Measurements from ENCODE around the gene RRP8. TPM values are rescaled to one million over a fixed set of nuclear protein-coding genes. Genes with fewer than 3 reads are reported as not detected.

RRP8 gene
- total RNA-seq (2013; cell fraction: nucleolus; rRNA removed), result 40.8 and 45.4 TPM in 2 replicates
- total RNA-seq (2014; rRNA removed) (20.5 and 27.3 TPM in 2 replicates), total RNA-seq (2014; rRNA removed; fragmentation: Illumina TruSeq; extraction: Trizol) (14.2 and 15.4 TPM in 2 replicates), total RNA-seq (2021) (26.3 and 27.3 TPM in 2 replicates), polyA plus RNA-seq (2011; rRNA removed) (21.7 and 22.5 TPM in 2 replicates), polyA plus RNA-seq (2014; fragmentation: Illumina TruSeq; extraction: Trizol) (21.5 and 26.1 TPM in 2 replicates), polyA plus RNA-seq (2014; fragmentation: Nextera tagmentation; extraction: Ambion mirVana) (10 to 100 TPM in 1 of 2 experiments, 1 to 10 TPM in 1; 4.7 to 15.8 TPM), polyA plus RNA-seq (2014; rRNA removed) (20.6 and 21.8 TPM in 2 replicates), polyA plus RNA-seq (2016; fragmentation: Nextera tagmentation; extraction: Ambion mirVana) (10 to 100 TPM; 51.0 to 51.2 TPM), polyA minus RNA-seq (2011; rRNA and poly(A)+ RNA removed) (16.2 and 18.1 TPM in 2 replicates), Bru-seq, nascent RNA (percentile 94 among the genes with signal in this experiment), BruChase-seq, experiment 1, labeled RNA remaining after a 6-hour chase (percentile 91 among the genes with signal in this experiment), BruChase-seq, experiment 2, labeled RNA remaining after a 2-hour chase (percentile 94 among the genes with signal in this experiment)
- polyA plus RNA-seq (2011; ENCODE audit: low read depth), result 5.9 TPM
- 14.1 and 16.8 TPM in 2 replicates for polyA plus RNA-seq (2011; cell fraction: cytosol; rRNA removed)
- 24.1 and 31.9 TPM in 2 replicates for polyA plus RNA-seq (2011; cell fraction: nucleus; rRNA removed)
- 11.1 and 14.3 TPM in 2 replicates for polyA plus RNA-seq (2012)
- polyA minus RNA-seq (2011; cell fraction: cytosol; rRNA and poly(A)+ RNA removed), result 3.7 and 6.0 TPM in 2 replicates
- 24.1 and 35.8 TPM in 2 replicates for polyA minus RNA-seq (2011; cell fraction: nucleus; rRNA and poly(A)+ RNA removed)
- long read RNA-seq, experiment 1, full-length matches to known transcripts, result 29 of 35 reads
- long read RNA-seq, experiment 1, partial matches to known transcripts, result 2 of 35 reads
- long read RNA-seq, experiment 1, other reads (novel, unspliced or antisense), result 4 of 35 reads
- long read RNA-seq, experiment 2, full-length matches to known transcripts, result 95 of 130 reads
- long read RNA-seq, experiment 2, partial matches to known transcripts, result 19 of 130 reads
- long read RNA-seq, experiment 2, other reads (novel, unspliced or antisense), result 16 of 130 reads

- ATAC-seq, result peak; percentile 83
- peaks cover 82% of the 10 kb centered on the region for H3K79me2 ChIP-seq (ENCODE audit: control insufficient read depth, insufficient read depth, low read length)
- peak within 1 kb of the TSS; percentile 91 for H3K9ac ChIP-seq (ENCODE audit: control insufficient read depth, insufficient read depth, low read length)
- H3K4me3 ChIP-seq, result peak within 1 kb of the TSS; percentile 96
- peak within 1 kb of the TSS; percentile 96 for H3K4me2 ChIP-seq (ENCODE audit: control insufficient read depth, insufficient read depth)
- in situ Hi-C loops (cut with MboI) (no loop called here), intact Hi-C loops (cut with micrococcal nuclease; ENCODE audit: unreplicated experiment) (loop anchor here (1.0 to 10.0 kb wide), 3 partner anchors 73 to 219 kb away; partner anchors contain the start of gene MRPL17)
- RAD21 ChIA-PET (ENCODE audit: unreplicated experiment), result interaction anchor here (0.6 to 4.8 kb wide), 14 partner anchors 8 to 323 kb away, joined by 3 to 60 read pairs (median 4); partner anchors contain the start of genes MRPL17, TAF10, TPP1 and ZNF215
- CTCF ChIA-PET, result interaction anchor here (0.6 to 2.3 kb wide), 21 partner anchors 9 to 224 kb away, joined by 3 to 48 read pairs (median 5); partner anchors contain the start of genes MRPL17 and TPP1
- POLR2A ChIA-PET, result interaction anchor here (0.6 to 2.3 kb wide), 10 partner anchors 8 to 1078 kb away, joined by 3 to 29 read pairs (median 6); partner anchors contain the start of genes ARFIP2, MRPL17, TAF10 and TIMM10B
- BruUV-seq (replicated peaks), result no TSS peak
- peak; percentile 35 for FAIRE-seq
- no peaks in the 10 kb centered on the region for H3K9me3 ChIP-seq (replicated peaks; ENCODE audit: control insufficient read depth, insufficient read depth, low read length)
- peaks cover 25% of the 10 kb centered on the region for H3K4me1 ChIP-seq (ENCODE audit: control insufficient read depth, insufficient read depth, low read length)
- DNase-seq (ENCODE audit: low read depth, low spot score), result peak; percentile 59
- H3K27me3 ChIP-seq (replicated peaks in 1 of 2; ENCODE audit: control insufficient read depth in 2 of 2, insufficient read depth in 2 of 2, low read length in 1 of 2), result no peaks in the 10 kb centered on the region
- H3K27ac ChIP-seq (ENCODE audit: control insufficient read depth, insufficient read depth), result peak within 1 kb of the TSS; percentile 85
- peak within 1 kb of the TSS; percentile 85 for H2AFZ ChIP-seq (ENCODE audit: control insufficient read depth, low read depth, low read length)
- peaks cover 14 to 22% of the 10 kb centered on the region in 2 experiments for H3K36me3 ChIP-seq (ENCODE audit: control insufficient read depth in 2 of 2, insufficient read depth in 2 of 2, low read length in 1 of 2)
- no peaks in the 10 kb centered on the region for H4K20me1 ChIP-seq (ENCODE audit: control insufficient read depth, insufficient read depth)
- 1% methylated on average over 51 of the region's 72 CpGs for WGBS (ENCODE audit: insufficient coverage, insufficient replicate concordance, low lambda C conversion rate, missing lambda C conversion rate)
- SMC1A ChIA-PET (ENCODE audit: uncharacterized antibody, unreplicated experiment), result interaction anchor here (0.6 to 6.2 kb wide), 16 partner anchors 9 to 224 kb away, joined by 3 to 57 read pairs (median 5); partner anchors contain the start of genes MRPL17, TAF10 and TPP1
- TF ChIP-seq ELK1 (IDR thresholded peaks at IDR 0.05; ENCODE audit: low read depth, low read length), result peak; percentile 59; the same call in 1 of the 2 replicates
- TF ChIP-seq SREBF2 (IDR thresholded peaks at IDR 0.05; ENCODE audit: low read length), result no peak
- peak; percentile 94 for TF ChIP-seq IKZF1 (conservative IDR thresholded peaks at IDR 0.05)
- no peak for TF ChIP-seq POLR2AphosphoS2 (IDR thresholded peaks at IDR 0.05; ENCODE audit: low read depth, low read length)
- TF ChIP-seq SIN3A (IDR thresholded peaks at IDR 0.05; ENCODE audit: low read depth, low read length), result peak; percentile 90
- TF ChIP-seq PBX3 (IDR thresholded peaks at IDR 0.05; ENCODE audit: insufficient replicate concordance, low read depth, low read length), result peak; percentile 29
- no peak for TF ChIP-seq STAT3 (IDR thresholded peaks at IDR 0.05; ENCODE audit: low read depth, low read length)
- TF ChIP-seq FOXM1 (IDR thresholded peaks at IDR 0.05; ENCODE audit: low read depth, low read length), result no peak
- TF ChIP-seq CBFB (IDR thresholded peaks at IDR 0.05; ENCODE audit: low read depth), result peak; percentile 68
- peak in 1 of 2 experiments; percentile 48; a peak in 1 of 4 replicates for TF ChIP-seq EP300 (IDR thresholded peaks at IDR 0.05; ENCODE audit: borderline replicate concordance in 1 of 2, control insufficient read depth in 1 of 2, low read depth in 2 of 2, low read length in 2 of 2)
- peak; percentile 86 for TF ChIP-seq BCL3 (IDR thresholded peaks at IDR 0.05; ENCODE audit: borderline replicate concordance, insufficient read depth, low read depth, low read length, poor library complexity, severe bottlenecking)
- TF ChIP-seq PAX8 (IDR thresholded peaks at IDR 0.05), result no peak
Measured at GRCh38 chr11:6603287-6604080, at the start of gene RRP8, which contains the start of gene ILK. TSS of gene RRP8 (minus strand) at chr11:6603616. CDS start at chr11:6603502, 114 bp downstream. TSS of gene ILK (plus strand) at chr11:6603774. CDS start at chr11:6604272, 498 bp downstream.

All from GM12878 (cell line).